ENCODE data around the gene EMID1.

GRCh38 chr22:29302402-29302680, 96.6 kb downstream of the EMID1 start:
- no peak for TF ChIP-seq POLR2A (IDR thresholded peaks at IDR 0.05; ENCODE audit: low read length)
- TF ChIP-seq GATA1 (IDR thresholded peaks at IDR 0.05; ENCODE audit: low read depth, low read length), result no peak

All from erythroblast (primary cell).